ENCODE results near the gene TNRC6A. TPM values are rescaled to one million over a fixed set of nuclear protein-coding genes. Genes with fewer than 3 reads are reported as not detected.

Gene TNRC6A
- total RNA-seq, 2 donors from 2014 or later, result 23.5 to 24.4 TPM

- no peaks in the 10 kb centered on the region for H3K9me3 ChIP-seq
- H3K27me3 ChIP-seq, result no peaks in the 10 kb centered on the region
- H3K27ac ChIP-seq, result peak overlapping the region; percentile 87
- H3K36me3 ChIP-seq, result peaks cover 17% of the 10 kb centered on the region
- H3K4me1 ChIP-seq, result peaks cover 0 to 33% of the 10 kb centered on the region in 2 donors
- TF ChIP-seq CTCF (IDR thresholded peaks at IDR 0.05), result no peak
- H3K4me3 ChIP-seq, result peak overlapping the region; percentile 66 to 91
- no peak for DNase-seq (ENCODE audit: low spot score)
These were observed 584 bp upstream of the TNRC6A start for GRCh38 chr16:24728891-24729242.

GRCh38 chr16:24729951-24730815, 732 bp downstream of the TNRC6A start:
- TF ChIP-seq CTCF (IDR thresholded peaks at IDR 0.05), result no peak
- no peak for DNase-seq (ENCODE audit: low spot score)
- peaks cover 0 to 46% of the 10 kb centered on the region in 2 donors for H3K4me1 ChIP-seq

DNA sequence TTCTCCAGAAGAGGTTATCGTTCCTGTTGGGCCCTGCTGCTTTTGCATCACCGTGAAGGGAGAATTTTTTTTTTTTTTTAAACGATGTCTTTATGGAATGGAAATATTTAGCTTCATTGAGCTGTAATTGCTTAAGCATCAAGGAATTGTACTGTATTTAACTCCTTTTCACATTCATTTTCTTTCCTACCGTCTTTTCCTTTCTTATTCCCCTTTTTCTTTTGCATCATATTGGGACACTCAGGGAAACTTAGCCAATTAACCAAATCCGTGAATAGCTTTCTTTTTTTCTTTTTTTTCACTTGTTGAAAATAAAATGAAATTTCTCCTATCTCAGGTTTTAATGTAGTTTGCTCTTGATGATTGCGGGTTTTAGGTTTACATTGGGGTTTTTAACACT, 1.5 kb downstream of the TNRC6A start:
- TF ChIP-seq CTCF (IDR thresholded peaks at IDR 0.05), result no peak
- Histone ChIP-seq H3K9me3 (no peaks in the 10 kb centered on the region), H3K4me3 (peak overlapping the region; percentile 66 to 91), H3K36me3 (peaks cover 18% of the 10 kb centered on the region), H3K27me3 (no peaks in the 10 kb centered on the region), H3K27ac (peak overlapping the region; percentile 87), H3K4me1 (peaks cover 0 to 50% of the 10 kb centered on the region in 2 donors)
- no peak for DNase-seq (ENCODE audit: low spot score)

More at GRCh38 chr16:24729951-24730815, 732 bp downstream of the TNRC6A start:
- H3K4me3 ChIP-seq, result peak overlapping the region; percentile 66 to 91
- no peaks in the 10 kb centered on the region for H3K27me3 ChIP-seq
- no peaks in the 10 kb centered on the region for H3K9me3 ChIP-seq
- peaks cover 18% of the 10 kb centered on the region for H3K36me3 ChIP-seq
- H3K27ac ChIP-seq, result peak overlapping the region; percentile 87

- Histone ChIP-seq H3K27ac (peak overlapping the region; percentile 87), H3K27me3 (no peaks in the 10 kb centered on the region), H3K36me3 (peaks cover 18% of the 10 kb centered on the region), H3K4me3 (peak overlapping the region; percentile 66 to 91), H3K9me3 (no peaks in the 10 kb centered on the region), H3K4me1 (peaks cover 0 to 60% of the 10 kb centered on the region in 2 donors)
- DNase-seq (ENCODE audit: low spot score), result no peak
- no peak for TF ChIP-seq CTCF (IDR thresholded peaks at IDR 0.05)
These were observed 2.4 kb downstream of the TNRC6A start for GRCh38 chr16:24731722-24732419.

DNA sequence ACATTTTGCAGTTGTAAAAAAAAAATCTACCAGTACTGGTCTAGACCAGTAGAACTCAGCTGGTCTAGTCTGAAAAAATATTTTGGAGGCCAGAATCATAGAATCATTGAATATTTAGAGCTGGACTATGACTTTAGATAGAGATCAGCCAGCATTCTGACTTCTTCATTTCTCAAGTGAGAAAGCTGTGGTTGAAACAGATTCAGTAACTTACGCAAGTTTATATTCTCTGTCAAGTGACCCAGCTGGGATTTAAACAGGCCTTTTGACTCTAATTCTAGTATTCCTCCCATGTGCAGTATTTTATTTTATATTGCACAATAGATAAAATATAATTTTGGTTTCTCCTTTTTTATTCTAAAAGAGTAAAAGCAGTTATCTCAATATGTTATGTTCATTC, 4.9 kb downstream of the TNRC6A start:
- H3K27ac ChIP-seq, result peak overlapping the region in 1 of 2 donors; percentile 87
- H3K4me1 ChIP-seq, result peaks cover 0 to 78% of the 10 kb centered on the region in 2 donors
- H3K4me3 ChIP-seq, result no peak overlapping the region
- no peaks in the 10 kb centered on the region for H3K27me3 ChIP-seq
- no peaks in the 10 kb centered on the region for H3K9me3 ChIP-seq
- TF ChIP-seq CTCF (IDR thresholded peaks at IDR 0.05), result no peak
- peaks cover 18% of the 10 kb centered on the region for H3K36me3 ChIP-seq
- no peak for DNase-seq (ENCODE audit: low spot score)

Measured in right atrium auricular region (tissue), 2 donors.